Heart left ventricle (tissue), 13 donors: ENCODE data around the gene OXCT2.

ENCODE experiments used
- CTCF ChIP-seq, 12 donors: fragments of 200-600 bp; sonication (generic) in 4 of 12; IDR thresholded peaks; one replicate each; pipeline versions ENCODE4 v1.5.0 to v1.8.0; 2018 to 2022; ENCODE audit warnings: antibody characterized with exemption in 12 of 12, mild to moderate bottlenecking in 5 of 12
- POLR2A ChIP-seq, 2 donors: fragments of 450-650 bp; IDR thresholded peaks; one replicate each; pipeline ENCODE4 v1.6.1; 2017; ENCODE audit warnings: antibody characterized with exemption in 2 of 2, mild to moderate bottlenecking in 2 of 2, moderate library complexity in 2 of 2
- donor health status: ischemic (EF 13 %, LVEDD 7.1; RV severe dilation, severe dysfunction).
- donor health status: DM: no; HTN: yes; CAD: no.
- donor health status: DM: no; HTN: no; CAD: no.
- donor health status: ischemic (EF 25% LVEDD 6.9; RV normal size, moderate dysfunction).
- donor health status: ischemic (EF 25% LVEDD 5.7; RV mildly dilated, moderate dysfunction).
- donor health status: ischemic (EF 35%, LVEDD 5.7; RV mildly dilated, moderate dysfunction).
- donor health status: nonischemic (EF 11% LVEDD 7.7; RV severe dilation, severe dysfunction).
- donor health status: DM: yes; HTN: yes; CAD: no.
- donor health status: PGD.
- donor health status: ischemic (EF 29% LVEDD 5.4; RV normal size, mild dysfunction).
- donor health status: nonischemic (EF 23%, LVEDD 6.1; RV moderate dilation, normal function).

GRCh38 chr1:39776400-39776713, 5.2 kb upstream of the OXCT2 start:
- TF ChIP-seq CTCF (IDR thresholded peaks at IDR 0.05) (no peak), POLR2A (IDR thresholded peaks at IDR 0.05) (no peak)
